ENCODE data around the gene SLC7A9.

Gene SLC7A9

GRCh38 chr19:32880622-32881021 lies 11.1 kb upstream of the SLC7A9 start:
- TF ChIP-seq POLR2AphosphoS5 (IDR thresholded peaks at IDR 0.05; ENCODE audit: low read depth, low read length) (no peak), SIN3A (IDR thresholded peaks at IDR 0.05; ENCODE audit: borderline replicate concordance, insufficient read depth, low read length) (no peak), TAF1 (IDR thresholded peaks at IDR 0.05; ENCODE audit: borderline replicate concordance, insufficient read depth, low read length) (no peak), FOXP2 (optimal IDR thresholded peaks at IDR 0.05; ENCODE audit: borderline replicate concordance, extremely low read depth, extremely low read length, insufficient read depth) (no peak)

GRCh38 chr19:32879741-32880140 lies 10.2 kb upstream of the SLC7A9 start:
- TF ChIP-seq FOXP2 (optimal IDR thresholded peaks at IDR 0.05; ENCODE audit: borderline replicate concordance, extremely low read depth, extremely low read length, insufficient read depth) (no peak), TAF1 (IDR thresholded peaks at IDR 0.05; ENCODE audit: borderline replicate concordance, insufficient read depth, low read length) (no peak), POLR2AphosphoS5 (IDR thresholded peaks at IDR 0.05; ENCODE audit: low read depth, low read length) (no peak), REST (IDR thresholded peaks at IDR 0.05; ENCODE audit: insufficient read depth in 1 of 2, low read depth in 2 of 2, low read length in 2 of 2) (no peak), SIN3A (IDR thresholded peaks at IDR 0.05; ENCODE audit: borderline replicate concordance, insufficient read depth, low read length) (no peak)

GRCh38 chr19:32878988-32879387 lies 9.4 kb upstream of the SLC7A9 start:
- TF ChIP-seq REST (IDR thresholded peaks at IDR 0.05; ENCODE audit: insufficient read depth in 1 of 2, low read depth in 2 of 2, low read length in 2 of 2) (no peak), SIN3A (IDR thresholded peaks at IDR 0.05; ENCODE audit: borderline replicate concordance, insufficient read depth, low read length) (no peak), TAF1 (IDR thresholded peaks at IDR 0.05; ENCODE audit: borderline replicate concordance, insufficient read depth, low read length) (no peak), FOXP2 (optimal IDR thresholded peaks at IDR 0.05; ENCODE audit: borderline replicate concordance, extremely low read depth, extremely low read length, insufficient read depth) (no peak), POLR2AphosphoS5 (IDR thresholded peaks at IDR 0.05; ENCODE audit: low read depth, low read length) (no peak)

DNA sequence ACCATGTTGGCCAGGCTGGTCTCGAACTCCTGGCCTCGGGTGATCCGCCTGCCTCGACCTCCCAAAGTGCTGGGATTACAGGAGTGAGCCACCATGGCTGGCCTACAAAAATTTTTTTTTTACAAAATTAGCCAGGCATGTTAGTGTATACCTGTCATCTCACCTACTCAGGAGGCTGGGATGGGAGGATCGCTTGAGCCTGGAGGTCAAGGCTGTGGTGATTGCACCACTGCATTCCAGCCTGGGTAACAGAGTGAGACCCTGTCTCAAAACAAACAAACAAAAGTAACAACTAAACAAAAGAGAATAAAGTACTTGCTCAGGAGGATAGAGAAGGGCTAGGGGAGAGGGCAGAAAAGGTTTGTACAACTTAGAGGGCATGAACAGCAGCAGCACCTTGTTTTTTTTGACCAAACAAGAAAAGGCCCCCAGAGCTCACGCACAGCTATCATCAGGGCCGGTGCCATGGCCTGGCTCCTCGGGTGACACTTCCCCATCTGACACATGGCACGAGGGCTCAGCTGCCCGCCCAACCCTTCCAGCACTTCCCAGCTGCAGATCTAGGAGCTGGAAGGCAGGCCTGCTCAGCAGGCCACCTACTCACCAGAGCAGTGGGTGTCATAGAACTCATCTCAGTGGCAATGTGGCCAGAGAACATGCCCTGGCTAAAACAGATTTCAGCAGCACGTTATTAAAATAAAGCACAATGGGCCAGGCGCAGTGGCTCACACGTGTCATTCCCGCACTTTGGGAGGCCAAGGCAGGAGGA lies 8.6 kb upstream of the SLC7A9 start:
- TF ChIP-seq REST (IDR thresholded peaks at IDR 0.05; ENCODE audit: insufficient read depth in 1 of 2, low read depth in 2 of 2, low read length in 2 of 2) (no peak), POLR2AphosphoS5 (IDR thresholded peaks at IDR 0.05; ENCODE audit: low read depth, low read length) (no peak), SIN3A (IDR thresholded peaks at IDR 0.05; ENCODE audit: borderline replicate concordance, insufficient read depth, low read length) (no peak), FOXP2 (optimal IDR thresholded peaks at IDR 0.05; ENCODE audit: borderline replicate concordance, extremely low read depth, extremely low read length, insufficient read depth) (no peak), TAF1 (IDR thresholded peaks at IDR 0.05; ENCODE audit: borderline replicate concordance, insufficient read depth, low read length) (no peak)

DNA sequence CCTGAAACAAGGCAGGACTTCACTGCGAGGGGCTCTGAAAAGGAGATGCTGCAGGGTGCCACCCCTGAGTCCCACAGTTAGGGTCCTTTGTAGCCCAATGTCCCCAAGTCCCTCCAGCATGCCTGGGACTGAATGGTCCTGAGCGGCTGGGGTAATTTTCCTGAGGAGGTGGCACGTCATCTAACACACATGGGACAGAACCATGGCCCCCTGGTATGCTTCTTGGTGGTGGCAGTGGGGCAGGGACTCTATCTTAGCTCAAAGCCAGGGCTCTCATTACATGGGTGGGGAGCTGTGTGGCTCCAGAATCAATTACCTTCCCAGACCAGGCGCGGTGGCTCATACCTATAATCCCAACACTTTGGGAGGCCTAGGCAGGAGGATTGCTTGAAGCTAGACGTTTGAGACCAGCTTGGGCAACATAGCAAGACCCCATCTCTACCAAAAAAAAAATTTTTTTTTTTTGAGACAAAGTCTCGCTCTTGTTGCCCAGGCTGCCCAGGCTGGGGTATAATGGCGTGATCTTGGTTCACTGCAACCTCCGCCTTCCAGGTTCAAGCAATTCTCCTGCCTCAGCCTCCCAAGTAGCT lies 7.9 kb upstream of the SLC7A9 start:
- TF ChIP-seq FOXP2 (optimal IDR thresholded peaks at IDR 0.05; ENCODE audit: borderline replicate concordance, extremely low read depth, extremely low read length, insufficient read depth) (no peak), TAF1 (IDR thresholded peaks at IDR 0.05; ENCODE audit: borderline replicate concordance, insufficient read depth, low read length) (no peak), REST (IDR thresholded peaks at IDR 0.05; ENCODE audit: insufficient read depth in 1 of 2, low read depth in 2 of 2, low read length in 2 of 2) (no peak)
